Nephron (organoid): ENCODE results near the gene DSCAML1.

ENCODE experiments used
- H3K27ac Mint-ChIP-seq, 3 experiments: 2 replicates each; pipeline ENCODE4 v1.8.0; 2020; ENCODE audit warnings: mixed read lengths in 3 of 3, mild to moderate bottlenecking in 2 of 3, moderate library complexity in 1 of 3
- H3K27me3 Mint-ChIP-seq: 2 replicates; pipeline ENCODE4 v1.8.0; 2021; ENCODE audit warnings: low read depth, mild to moderate bottlenecking, moderate library complexity, mixed read lengths
- H3K36me3 Mint-ChIP-seq: 2 replicates; pipeline ENCODE4 v1.8.0; 2020; ENCODE audit warnings: low read depth, mixed read lengths
- H3K4me1 Mint-ChIP-seq: 2 replicates; pipeline ENCODE4 v1.8.0; 2020; ENCODE audit warnings: mixed read lengths
- H3K4me3 Mint-ChIP-seq, 3 experiments: 2 replicates each; pipeline ENCODE4 v1.8.0; 2020; ENCODE audit warnings: mild to moderate bottlenecking in 3 of 3, mixed read lengths in 3 of 3, moderate library complexity in 2 of 3
- H3K9me3 Mint-ChIP-seq: 2 replicates; pipeline ENCODE4 v1.8.0; 2020; ENCODE audit warnings: mixed read lengths
- TF ChIP-seq, protein P1 (sequence below), 3 experiments: fragments of 200-600 bp; sonication (generic); IDR thresholded peaks; one replicate each; pipeline ENCODE4 v1.5.0; 2021; ENCODE audit warnings: antibody characterized with exemption in 3 of 3; ENCODE audit not compliant: unreplicated experiment in 3 of 3

Gene DSCAML1

DNA sequence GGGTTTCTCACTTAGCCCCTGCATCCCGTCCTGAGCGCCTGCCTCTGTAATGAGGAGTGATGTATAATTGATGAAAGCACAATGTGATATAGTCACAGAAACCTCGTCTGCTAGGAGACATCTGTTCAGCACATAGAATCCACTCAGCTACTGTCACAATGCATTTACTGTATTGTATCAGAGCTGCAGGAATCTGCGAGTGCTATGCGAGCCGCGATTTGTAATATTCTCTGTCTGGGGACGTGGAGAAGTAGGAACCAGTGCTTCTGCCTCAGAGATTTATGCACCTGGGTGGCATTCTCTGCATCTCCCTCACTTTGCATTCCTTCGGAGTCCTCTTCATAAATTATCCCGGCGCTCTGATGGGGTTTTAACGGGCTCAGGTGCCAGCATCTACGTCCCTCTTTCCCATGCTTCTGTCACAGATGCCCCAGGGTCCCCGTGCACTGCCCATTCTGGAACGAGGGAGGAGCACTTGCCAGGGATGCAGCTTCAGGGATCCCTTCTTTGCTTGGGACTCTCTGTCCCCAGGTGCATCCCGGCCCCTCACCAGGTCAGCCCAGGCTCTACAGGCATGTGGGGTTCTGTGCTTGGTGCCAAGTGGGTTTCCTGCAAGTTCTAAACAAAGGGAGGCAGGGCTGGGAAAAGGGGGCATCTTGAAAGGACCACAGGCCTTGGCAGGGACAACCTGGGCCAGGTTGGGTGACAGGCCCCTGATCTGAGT lies 205.5 kb downstream of the DSCAML1 start:
- H3K9me3 Mint-ChIP-seq = no peaks in the 10 kb centered on the region
- peaks cover 41% of the 10 kb centered on the region for H3K27me3 Mint-ChIP-seq
- H3K4me3 Mint-ChIP-seq = no peak overlapping the region
- H3K36me3 Mint-ChIP-seq = no peaks in the 10 kb centered on the region
- TF ChIP-seq, protein P1, sequence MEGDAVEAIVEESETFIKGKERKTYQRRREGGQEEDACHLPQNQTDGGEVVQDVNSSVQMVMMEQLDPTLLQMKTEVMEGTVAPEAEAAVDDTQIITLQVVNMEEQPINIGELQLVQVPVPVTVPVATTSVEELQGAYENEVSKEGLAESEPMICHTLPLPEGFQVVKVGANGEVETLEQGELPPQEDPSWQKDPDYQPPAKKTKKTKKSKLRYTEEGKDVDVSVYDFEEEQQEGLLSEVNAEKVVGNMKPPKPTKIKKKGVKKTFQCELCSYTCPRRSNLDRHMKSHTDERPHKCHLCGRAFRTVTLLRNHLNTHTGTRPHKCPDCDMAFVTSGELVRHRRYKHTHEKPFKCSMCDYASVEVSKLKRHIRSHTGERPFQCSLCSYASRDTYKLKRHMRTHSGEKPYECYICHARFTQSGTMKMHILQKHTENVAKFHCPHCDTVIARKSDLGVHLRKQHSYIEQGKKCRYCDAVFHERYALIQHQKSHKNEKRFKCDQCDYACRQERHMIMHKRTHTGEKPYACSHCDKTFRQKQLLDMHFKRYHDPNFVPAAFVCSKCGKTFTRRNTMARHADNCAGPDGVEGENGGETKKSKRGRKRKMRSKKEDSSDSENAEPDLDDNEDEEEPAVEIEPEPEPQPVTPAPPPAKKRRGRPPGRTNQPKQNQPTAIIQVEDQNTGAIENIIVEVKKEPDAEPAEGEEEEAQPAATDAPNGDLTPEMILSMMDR (IDR thresholded peaks at IDR 0.05; ENCODE audit: unreplicated experiment in 3 of 3) = no peak
- H3K4me1 Mint-ChIP-seq = no peaks in the 10 kb centered on the region
- H3K27ac Mint-ChIP-seq = no peak overlapping the region

DNA sequence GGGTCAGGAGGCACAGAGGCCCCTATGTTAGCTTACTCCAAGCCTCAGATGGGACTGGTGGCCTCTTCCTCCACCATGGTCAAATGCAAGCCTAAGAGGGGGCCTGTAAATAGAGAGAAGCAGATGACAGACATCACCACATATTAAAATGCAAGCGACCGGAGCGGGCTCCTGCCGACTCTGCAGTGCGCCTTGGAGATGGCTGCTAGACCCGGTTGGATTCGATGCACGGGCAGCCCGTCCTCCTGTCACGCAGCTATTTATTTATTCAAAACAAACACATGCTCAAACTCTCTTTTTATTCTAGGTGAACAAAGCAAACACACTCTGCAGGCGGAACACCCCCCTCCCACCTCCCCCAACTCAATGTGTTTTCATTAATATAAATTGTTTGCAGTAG lies 208.0 kb downstream of the DSCAML1 start:
- no peaks in the 10 kb centered on the region for H3K4me1 Mint-ChIP-seq
- TF ChIP-seq, protein P1 (IDR thresholded peaks at IDR 0.05; ENCODE audit: unreplicated experiment in 3 of 3) = no peak
- peaks cover 31% of the 10 kb centered on the region for H3K27me3 Mint-ChIP-seq
- no peak overlapping the region for H3K4me3 Mint-ChIP-seq
- no peak overlapping the region for H3K27ac Mint-ChIP-seq
- no peaks in the 10 kb centered on the region for H3K9me3 Mint-ChIP-seq
- no peaks in the 10 kb centered on the region for H3K36me3 Mint-ChIP-seq

DNA sequence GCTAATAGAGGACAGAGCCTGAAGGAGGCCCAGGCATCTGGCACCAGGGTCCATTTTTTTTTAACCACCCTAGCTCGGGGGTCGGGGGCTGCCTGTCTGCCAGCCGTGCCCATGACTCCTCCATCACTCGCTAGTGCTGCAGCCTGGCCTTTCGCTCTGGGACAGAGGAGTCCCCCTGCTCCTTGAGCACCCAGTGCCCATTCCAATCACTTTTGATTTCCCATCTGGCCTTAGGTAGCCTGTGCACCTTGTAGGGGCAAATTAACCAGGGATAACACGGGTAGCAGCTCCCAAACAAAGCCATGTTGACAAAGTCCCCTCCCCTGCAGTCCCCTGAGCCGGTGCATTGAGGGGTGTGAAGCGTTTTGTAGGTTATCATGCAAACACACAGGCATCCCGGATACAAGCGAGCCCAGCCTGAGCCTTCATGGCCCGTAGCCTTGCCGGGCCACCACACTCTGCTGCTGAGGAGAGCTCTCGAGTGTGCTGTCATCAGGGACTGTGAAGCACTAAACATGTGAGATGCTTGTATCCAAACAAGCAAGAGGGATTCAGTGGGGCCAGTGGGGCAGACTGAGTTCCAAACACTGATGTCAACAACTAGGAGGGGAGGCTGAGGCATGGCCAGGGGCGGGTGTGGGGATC lies 208.7 kb downstream of the DSCAML1 start:
- no peak overlapping the region for H3K27ac Mint-ChIP-seq
- H3K9me3 Mint-ChIP-seq = no peaks in the 10 kb centered on the region
- no peaks in the 10 kb centered on the region for H3K36me3 Mint-ChIP-seq
- peaks cover 31% of the 10 kb centered on the region for H3K27me3 Mint-ChIP-seq
- H3K4me1 Mint-ChIP-seq = peaks cover 3% of the 10 kb centered on the region
- no peak overlapping the region for H3K4me3 Mint-ChIP-seq
- TF ChIP-seq, protein P1 (IDR thresholded peaks at IDR 0.05; ENCODE audit: unreplicated experiment in 3 of 3) = no peak

DNA sequence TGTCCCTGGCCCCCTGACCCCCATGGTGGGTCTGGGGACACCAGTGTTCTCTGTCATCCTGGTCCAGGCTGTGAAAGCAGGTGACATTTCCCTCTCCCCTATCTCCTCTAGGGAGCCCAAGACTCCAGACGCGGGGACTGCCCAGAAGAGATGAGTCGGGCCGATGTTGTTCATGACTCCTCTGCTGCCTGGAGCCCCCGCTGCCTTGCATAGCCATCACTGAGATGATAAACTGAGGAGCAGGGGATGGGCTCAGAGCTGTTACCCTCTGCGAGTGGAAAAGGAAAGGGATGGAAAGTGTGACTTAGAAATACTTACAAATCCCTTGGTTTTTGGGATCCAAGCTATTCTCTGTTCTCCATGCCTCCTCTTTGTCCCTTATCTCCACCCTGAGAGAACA lies 209.6 kb downstream of the DSCAML1 start:
- no peak overlapping the region for H3K4me3 Mint-ChIP-seq
- no peaks in the 10 kb centered on the region for H3K36me3 Mint-ChIP-seq
- TF ChIP-seq, protein P1 (IDR thresholded peaks at IDR 0.05; ENCODE audit: unreplicated experiment in 3 of 3) = no peak
- peaks cover 6% of the 10 kb centered on the region for H3K4me1 Mint-ChIP-seq
- H3K27ac Mint-ChIP-seq = no peak overlapping the region
- H3K27me3 Mint-ChIP-seq = peaks cover 29% of the 10 kb centered on the region
- H3K9me3 Mint-ChIP-seq = no peaks in the 10 kb centered on the region

DNA sequence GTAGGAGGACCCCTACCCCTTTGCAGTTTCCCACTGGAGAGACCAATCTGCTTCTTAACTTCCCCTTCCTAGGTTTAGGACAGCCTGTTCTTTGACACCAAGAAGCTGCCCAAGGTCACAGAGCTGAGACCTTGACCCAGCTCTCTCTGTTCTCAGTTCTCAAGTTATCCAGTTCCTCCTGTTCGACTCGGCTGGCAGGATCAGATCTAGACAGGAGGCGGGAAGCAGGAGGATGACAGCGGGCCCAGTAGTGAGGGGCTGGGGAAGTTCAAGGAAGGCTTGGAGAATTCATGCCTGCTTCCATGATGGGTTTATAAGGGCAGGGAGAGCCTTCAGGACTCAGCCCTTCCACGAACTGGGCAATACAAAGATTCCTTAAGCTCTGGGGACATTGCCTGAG lies 210.6 kb downstream of the DSCAML1 start:
- H3K4me3 Mint-ChIP-seq = no peak overlapping the region
- no peaks in the 10 kb centered on the region for H3K36me3 Mint-ChIP-seq
- H3K27ac Mint-ChIP-seq = no peak overlapping the region
- TF ChIP-seq, protein P1 (IDR thresholded peaks at IDR 0.05; ENCODE audit: unreplicated experiment in 3 of 3) = no peak
- H3K4me1 Mint-ChIP-seq = peaks cover 6% of the 10 kb centered on the region
- no peaks in the 10 kb centered on the region for H3K9me3 Mint-ChIP-seq
- peaks cover 22% of the 10 kb centered on the region for H3K27me3 Mint-ChIP-seq

DNA sequence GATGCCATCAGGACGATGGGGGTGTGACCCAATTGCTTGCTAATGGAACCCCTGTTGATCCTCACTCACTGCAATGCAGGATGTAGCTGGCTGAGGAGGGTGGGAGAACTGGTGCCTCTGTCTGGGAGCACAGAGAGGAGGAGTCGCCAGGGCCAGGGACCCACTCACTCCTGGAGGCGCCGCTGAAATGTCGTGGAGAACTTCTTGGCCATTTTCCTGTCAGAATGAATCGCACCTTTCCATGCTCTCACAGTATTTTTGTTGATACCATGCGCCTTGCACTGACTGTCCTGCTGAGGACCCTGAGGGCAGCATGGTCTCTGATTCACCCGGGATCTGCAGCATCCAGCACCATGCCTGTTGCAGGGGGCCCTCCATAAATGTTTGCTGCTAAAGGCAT lies 211.4 kb downstream of the DSCAML1 start:
- peaks cover 6% of the 10 kb centered on the region for H3K4me1 Mint-ChIP-seq
- TF ChIP-seq, protein P1 (IDR thresholded peaks at IDR 0.05; ENCODE audit: unreplicated experiment in 3 of 3) = no peak
- H3K27ac Mint-ChIP-seq = no peak overlapping the region
- H3K9me3 Mint-ChIP-seq = no peaks in the 10 kb centered on the region
- peaks cover 26% of the 10 kb centered on the region for H3K27me3 Mint-ChIP-seq
- no peaks in the 10 kb centered on the region for H3K36me3 Mint-ChIP-seq
- no peak overlapping the region for H3K4me3 Mint-ChIP-seq
